Measurements from ENCODE around the gene CDC34. TPM values are rescaled to one million over a fixed set of nuclear protein-coding genes. Genes with fewer than 3 reads are reported as not detected.

The CDC34 gene
- total and polyA plus RNA-seq, 4 donors: 19.2 to 83.8 (median 41.7) TPM

- Histone ChIP-seq H3K27ac (ENCODE audit: low read depth in 1 of 2, low read length in 2 of 2) (no peak overlapping the region), H3K4me3 (ENCODE audit: low read depth in 1 of 3, low read length in 3 of 3) (no peak overlapping the region), H3K36me3 (ENCODE audit: control insufficient read depth in 4 of 4, insufficient read depth in 3 of 4, low read depth in 1 of 4, low read length in 3 of 4) (no peaks in the 10 kb centered on the region), H3K9me3 (ENCODE audit: control insufficient read depth in 4 of 4, low read length in 3 of 4) (no peaks in the 10 kb centered on the region), H3K27me3 (ENCODE audit: control insufficient read depth in 4 of 4, insufficient read depth in 4 of 4, low read length in 3 of 4) (peaks cover 0 to 5% (median 0%) of the 10 kb centered on the region in 4 donors), H3K9ac (ENCODE audit: low read depth in 1 of 2, low read length in 2 of 2) (no peak overlapping the region), H3K4me1 (ENCODE audit: control insufficient read depth in 4 of 4, insufficient read depth in 4 of 4, low read length in 3 of 4) (peaks cover 0 to 7% (median 4%) of the 10 kb centered on the region in 4 donors)
- no peak for DNase-seq (ENCODE audit: low spot score)
- TF ChIP-seq YY1 (IDR thresholded peaks at IDR 0.05) (no peak), RAD21 (IDR thresholded peaks at IDR 0.05) (peak in 1 of 2 donors; percentile 62), JUND (IDR thresholded peaks at IDR 0.05) (no peak), ZBTB33 (IDR thresholded peaks at IDR 0.05) (no peak), TAF1 (conservative IDR thresholded peaks at IDR 0.05) (no peak), CTCF (IDR thresholded peaks at IDR 0.05; ENCODE audit: low read depth, low read length, missing input control) (peak; percentile 45)
- WGBS: 20% methylated on average over 32 of the region's 32 CpGs
Measured at GRCh38 chr19:495402-496111, 36.0 kb upstream of the CDC34 start.

- H3K4me3 ChIP-seq (ENCODE audit: low read depth in 1 of 3, low read length in 3 of 3): no peak within 1 kb of the TSS
- H3K9ac ChIP-seq (ENCODE audit: low read depth in 1 of 2, low read length in 2 of 2): no peak within 1 kb of the TSS
- 10% methylated on average over 33 of the region's 33 CpGs for WGBS
- H3K9me3 ChIP-seq (ENCODE audit: control insufficient read depth in 4 of 4, low read length in 3 of 4): no peaks in the 10 kb centered on the region
- H3K4me1 ChIP-seq (ENCODE audit: control insufficient read depth in 4 of 4, insufficient read depth in 4 of 4, low read length in 3 of 4): peaks cover 0 to 7% (median 4%) of the 10 kb centered on the region in 4 donors
- H3K27me3 ChIP-seq (ENCODE audit: control insufficient read depth in 4 of 4, insufficient read depth in 4 of 4, low read length in 3 of 4): peaks cover 0 to 5% (median 0%) of the 10 kb centered on the region in 4 donors
- H3K36me3 ChIP-seq (ENCODE audit: control insufficient read depth in 4 of 4, insufficient read depth in 3 of 4, low read depth in 1 of 4, low read length in 3 of 4): no peaks in the 10 kb centered on the region
- no peak for TF ChIP-seq HNF4A (conservative IDR thresholded peaks at IDR 0.05)
- TF ChIP-seq ATF3 (IDR thresholded peaks at IDR 0.05): no peak
- no peak within 1 kb of the TSS for H3K27ac ChIP-seq (ENCODE audit: low read depth in 1 of 2, low read length in 2 of 2)
- no peak for DNase-seq (ENCODE audit: low spot score)
Measured at GRCh38 chr19:496112-496665, 35.4 kb upstream of the CDC34 start, which contains the start of gene MADCAM1. Gene MADCAM1, plus strand, starts transcription at chr19:496486. Its CDS starts 14 bp downstream, at chr19:496500.

- Histone ChIP-seq H3K36me3 (ENCODE audit: control insufficient read depth in 4 of 4, insufficient read depth in 3 of 4, low read depth in 1 of 4, low read length in 3 of 4) (no peaks in the 10 kb centered on the region), H3K27ac (ENCODE audit: low read depth in 1 of 2, low read length in 2 of 2) (no peak overlapping the region), H3K9me3 (ENCODE audit: control insufficient read depth in 4 of 4, low read length in 3 of 4) (no peaks in the 10 kb centered on the region), H3K27me3 (ENCODE audit: control insufficient read depth in 4 of 4, insufficient read depth in 4 of 4, low read length in 3 of 4) (peaks cover 0 to 5% (median 0%) of the 10 kb centered on the region in 4 donors), H3K4me3 (ENCODE audit: low read depth in 1 of 3, low read length in 3 of 3) (no peak overlapping the region), H3K9ac (ENCODE audit: low read depth in 1 of 2, low read length in 2 of 2) (no peak overlapping the region), H3K4me1 (ENCODE audit: control insufficient read depth in 4 of 4, insufficient read depth in 4 of 4, low read length in 3 of 4) (peaks cover 0 to 7% (median 4%) of the 10 kb centered on the region in 4 donors)
- no peak for DNase-seq (ENCODE audit: low spot score)
- TF ChIP-seq REST (IDR thresholded peaks at IDR 0.05) (no peak), SP1 (IDR thresholded peaks at IDR 0.05) (no peak), YY1 (IDR thresholded peaks at IDR 0.05) (no peak), HNF4G (IDR thresholded peaks at IDR 0.05) (no peak), RAD21 (IDR thresholded peaks at IDR 0.05) (no peak)
- WGBS: 8% methylated on average over 18 of the region's 18 CpGs
Measured at GRCh38 chr19:496986-497385, 34.6 kb upstream of the CDC34 start.

Measured in liver (tissue), 9 donors.